ENCODE results near the gene CRYGN. TPM values are rescaled to one million over a fixed set of nuclear protein-coding genes. Genes with fewer than 3 reads are reported as not detected.

CRYGN gene
- polyA plus RNA-seq, 3 donors, result not detected

DNA sequence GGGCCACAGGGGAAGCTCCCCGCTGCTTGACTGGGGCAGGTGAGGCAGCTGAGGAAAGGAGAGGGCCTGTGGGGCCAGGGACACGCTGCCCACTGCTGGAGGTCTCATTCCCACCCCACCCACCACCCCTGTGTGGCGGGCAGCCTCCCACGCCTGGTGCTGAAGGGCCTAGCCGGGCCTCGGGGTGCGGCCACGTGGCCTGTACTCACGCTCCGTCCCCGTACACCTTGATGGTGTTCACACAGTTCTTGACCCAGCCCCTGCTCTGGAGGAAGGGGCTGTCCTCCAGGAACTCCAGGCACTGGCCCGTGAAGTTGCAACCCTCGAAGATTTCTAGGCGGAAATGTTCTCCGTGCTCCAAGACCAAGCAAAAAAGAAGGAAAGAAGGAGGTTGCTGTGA lies 4.0 kb downstream of the CRYGN start:
- Histone ChIP-seq H4K20me1 (ENCODE audit: insufficient read depth, low read length) (no peaks in the 10 kb centered on the region), H3K27ac (ENCODE audit: low read depth in 1 of 2, low read length in 2 of 2) (no peak overlapping the region), H3K4me1 (ENCODE audit: control insufficient read depth in 1 of 2, insufficient read depth in 2 of 2, low read length in 2 of 2) (peaks cover 5 to 10% of the 10 kb centered on the region in 2 donors), H3K4me2 (replicated peaks; ENCODE audit: extremely low read depth, low read length, poor library complexity, severe bottlenecking) (no peak overlapping the region), H2AFZ (ENCODE audit: insufficient read depth, low read depth, low read length, poor library complexity, severe bottlenecking) (no peak overlapping the region), H3K27me3 (ENCODE audit: control insufficient read depth in 2 of 2, insufficient read depth in 2 of 2, low read length in 2 of 2) (peaks cover 5 to 22% of the 10 kb centered on the region in 2 donors), H3K9ac (ENCODE audit: insufficient read depth, low read length, poor library complexity, severe bottlenecking) (no peak overlapping the region), H3K36me3 (replicated peaks in 1 of 2; ENCODE audit: control insufficient read depth in 1 of 2, insufficient read depth in 2 of 2, low read length in 2 of 2) (no peaks in the 10 kb centered on the region), H3K4me3 (replicated peaks in 1 of 3; ENCODE audit: low read depth in 2 of 3, low read length in 3 of 3) (no peak overlapping the region), H3K79me2 (ENCODE audit: insufficient read depth, low read length) (no peaks in the 10 kb centered on the region), H3K9me3 (replicated peaks in 1 of 2; ENCODE audit: control insufficient read depth in 1 of 2, insufficient read depth in 1 of 2, low read length in 2 of 2) (no peaks in the 10 kb centered on the region)
- Mint-ChIP-seq H3K36me3 (no peaks in the 10 kb centered on the region), H3K4me1 (peaks cover 21% of the 10 kb centered on the region), H3K9me3 (peaks cover 0 to 4% (median 0%) of the 10 kb centered on the region in 7 donors), H3K27me3 (ENCODE audit: low read depth in 3 of 3) (peaks cover 21 to 27% (median 22%) of the 10 kb centered on the region in 3 donors), H3K4me3 (no peak overlapping the region), H3K27ac (no peak overlapping the region)
- intact Hi-C loops (cut with micrococcal nuclease), result no loop called here
- over 99% methylated on average over 10 of the region's 15 CpGs for WGBS (ENCODE audit: insufficient coverage)
- DNase-seq, result no peak
- no peak for TF ChIP-seq CTCF (IDR thresholded peaks at IDR 0.05)

GRCh38 chr7:151435103-151435916 lies 4.6 kb downstream of the CRYGN start:
- no peak overlapping the region for H3K9ac ChIP-seq (ENCODE audit: insufficient read depth, low read length, poor library complexity, severe bottlenecking)
- peaks cover 16% of the 10 kb centered on the region for H3K4me1 Mint-ChIP-seq
- peaks cover 4 to 7% of the 10 kb centered on the region in 2 donors for H3K4me1 ChIP-seq (ENCODE audit: control insufficient read depth in 1 of 2, insufficient read depth in 2 of 2, low read length in 2 of 2)
- H3K9me3 ChIP-seq (replicated peaks in 1 of 2; ENCODE audit: control insufficient read depth in 1 of 2, insufficient read depth in 1 of 2, low read length in 2 of 2), result no peaks in the 10 kb centered on the region
- H3K27me3 ChIP-seq (ENCODE audit: control insufficient read depth in 2 of 2, insufficient read depth in 2 of 2, low read length in 2 of 2), result peaks cover 5 to 18% of the 10 kb centered on the region in 2 donors
- H3K27ac ChIP-seq (ENCODE audit: low read depth in 1 of 2, low read length in 2 of 2), result no peak overlapping the region
- H3K9me3 Mint-ChIP-seq, result peaks cover 0 to 4% (median 0%) of the 10 kb centered on the region in 7 donors
- no peaks in the 10 kb centered on the region for H3K79me2 ChIP-seq (ENCODE audit: insufficient read depth, low read length)
- WGBS (ENCODE audit: insufficient coverage), result 91% methylated on average over 15 of the region's 20 CpGs
- H3K36me3 ChIP-seq (replicated peaks in 1 of 2; ENCODE audit: control insufficient read depth in 1 of 2, insufficient read depth in 2 of 2, low read length in 2 of 2), result no peaks in the 10 kb centered on the region
- H3K27ac Mint-ChIP-seq, result no peak overlapping the region
- H3K4me2 ChIP-seq (replicated peaks; ENCODE audit: extremely low read depth, low read length, poor library complexity, severe bottlenecking), result no peak overlapping the region
- H3K4me3 ChIP-seq (replicated peaks in 1 of 3; ENCODE audit: low read depth in 2 of 3, low read length in 3 of 3), result no peak overlapping the region
- intact Hi-C loops (cut with micrococcal nuclease), result no loop called here
- no peak overlapping the region for H2AFZ ChIP-seq (ENCODE audit: insufficient read depth, low read depth, low read length, poor library complexity, severe bottlenecking)
- H3K4me3 Mint-ChIP-seq, result no peak overlapping the region
- H4K20me1 ChIP-seq (ENCODE audit: insufficient read depth, low read length), result no peaks in the 10 kb centered on the region
- H3K27me3 Mint-ChIP-seq (ENCODE audit: low read depth in 3 of 3), result peaks cover 15 to 21% (median 16%) of the 10 kb centered on the region in 3 donors
- TF ChIP-seq CTCF (IDR thresholded peaks at IDR 0.05), result no peak
- no peak for DNase-seq
- H3K36me3 Mint-ChIP-seq, result no peaks in the 10 kb centered on the region
